K562 (cell line): ENCODE measurements around the gene PPEF2. TPM values are rescaled to one million over a fixed set of nuclear protein-coding genes. Genes with fewer than 3 reads are reported as not detected.
A peak's percentile ranks its signal among the peaks of the same experiment; 100 is the strongest.

Experiments used
- CGGBP1 ChIP-seq: fragments of 250-450 bp; sonication (Bioruptor Pico); IDR thresholded peaks from 2 replicates; pipeline ENCODE4 v1.9.0; 2021; ENCODE audit warnings: mild to moderate bottlenecking
- ETV5 ChIP-seq: sonication (generic); formaldehyde crosslinking; IDR thresholded peaks from 2 replicates; pipeline ENCODE4 v1.4.0; 2020; ENCODE audit warnings: low read depth, mild to moderate bottlenecking, missing genetic modification reagents
- FOXK1 ChIP-seq: sonication (generic); formaldehyde crosslinking; IDR thresholded peaks from 2 replicates; pipeline ENCODE4 v1.8.0; 2022; ENCODE audit warnings: missing genetic modification reagents, mild to moderate bottlenecking, borderline replicate concordance
- HES1 ChIP-seq: fragments of 450-650 bp; IDR thresholded peaks from 2 replicates; pipeline ENCODE4 v1.6.1; 2016; ENCODE audit warnings: low read depth, mild to moderate bottlenecking, moderate library complexity
- KDM2B ChIP-seq: fragments of 250-450 bp; sonication (Bioruptor Pico); IDR thresholded peaks from 2 replicates; pipeline ENCODE4 v1.8.0; 2021; ENCODE audit warnings: mild to moderate bottlenecking, moderate library complexity
- PTRF ChIP-seq: fragments of 450-650 bp; IDR thresholded peaks from 2 replicates; pipeline ENCODE4 v1.6.1; 2016; ENCODE audit warnings: mild to moderate bottlenecking, missing genetic modification characterization, missing compliant biosample characterization
- RNF2 ChIP-seq: sonication (generic); IDR thresholded peaks from 2 replicates; pipeline ENCODE4 v1.6.1; 2016
- TFE3 ChIP-seq: fragments of 450-650 bp; formaldehyde crosslinking; IDR thresholded peaks from 2 replicates; pipeline ENCODE4 v1.4.0; 2020; ENCODE audit warnings: mild to moderate bottlenecking, mixed read lengths
- TGIF2 ChIP-seq: sonication (generic); formaldehyde crosslinking; IDR thresholded peaks from 2 replicates; pipeline ENCODE4 v1.8.1; 2022; ENCODE audit warnings: mild to moderate bottlenecking, missing genetic modification reagents, moderate library complexity
- U2AF1 ChIP-seq: fragments of 200-400 bp; formaldehyde crosslinking; optimal IDR thresholded peaks from 2 replicates; pipeline ENCODE3; 2017; ENCODE audit warnings: mild to moderate bottlenecking, low read depth, low read length, moderate library complexity
- ZNF121 ChIP-seq: sonication (generic); formaldehyde crosslinking; conservative IDR thresholded peaks from 2 replicates; pipeline ENCODE4 v1.8.0; 2022; ENCODE audit warnings: missing genetic modification reagents
- ZNF398 ChIP-seq: fragments of 250-450 bp; sonication (Bioruptor Pico); IDR thresholded peaks from 2 replicates; pipeline ENCODE4 v1.8.0; 2021; ENCODE audit warnings: moderate library complexity, mild to moderate bottlenecking, inconsistent platforms
- ZNF449 ChIP-seq: fragments of 250-450 bp; sonication (Bioruptor Pico); IDR thresholded peaks from 2 replicates; pipeline ENCODE4 v1.8.0; 2022; ENCODE audit warnings: moderate library complexity, mild to moderate bottlenecking, inconsistent platforms
- ZNF561 ChIP-seq: fragments of 450-650 bp; formaldehyde crosslinking; conservative IDR thresholded peaks from 2 replicates; pipeline ENCODE4 v1.4.0; 2020; ENCODE audit warnings: mild to moderate bottlenecking, moderate library complexity
- ZNF609 ChIP-seq: sonication (generic); formaldehyde crosslinking; IDR thresholded peaks from 2 replicates; pipeline ENCODE4 v1.8.1; 2023; ENCODE audit warnings: missing genetic modification reagents, mild to moderate bottlenecking, borderline replicate concordance
- ZNF668 ChIP-seq: fragments of 250-450 bp; sonication (Bioruptor Pico); IDR thresholded peaks from 2 replicates; pipeline ENCODE4 v1.8.0; 2022; ENCODE audit warnings: mild to moderate bottlenecking, inconsistent platforms
- ZNF699 ChIP-seq: fragments of 250-450 bp; sonication (Bioruptor Pico); IDR thresholded peaks from 2 replicates; pipeline ENCODE4 v1.8.0; 2021; ENCODE audit warnings: mild to moderate bottlenecking, moderate library complexity; ENCODE audit not compliant: insufficient replicate concordance
- polyA plus RNA-seq, 8 experiments: library from polyadenylated mRNA; depleted of rRNA in 4 of 8; stranded (reverse) in 5 of 8; unstranded in 3 of 8; fragments of >200 nt; fragmentation: Nextera tagmentation in 2 of 8; fragmentation: Illumina TruSeq in 1 of 8; extraction: Ambion mirVana in 2 of 8; extraction: Trizol in 1 of 8; gene quantifications; 2 replicates each; pipeline versions ENCODE4 v1.2.1 to v1.2.3, GENCODE V29; 2011 to 2014; ENCODE audit warnings: inconsistent platforms in 1 of 8, missing spikeins in 1 of 8
- total RNA-seq, 7 experiments: library from RNA; depleted of rRNA in 6 of 7; stranded (reverse); fragments of >200 nt in 6 of 7; fragmentation: Illumina TruSeq in 2 of 7; extraction: Trizol in 2 of 7; gene quantifications; 2 replicates each; pipeline versions ENCODE4 v1.2.1 to v1.2.3, GENCODE V29; 2011 to 2021; ENCODE audit warnings: low replicate concordance in 1 of 7

The PPEF2 gene
- total and polyA plus RNA-seq, 9 of the 15 experiments (the other 6 are each of a cell fraction or from before 2014, with no cell fraction given): not detected

- TF ChIP-seq ETV5 (CRISPR knock-in tag) (no peak), U2AF1 (no peak), TGIF2 (CRISPR knock-in tag) (no peak), ZNF609 (CRISPR knock-in tag) (no peak), ZNF121 (CRISPR knock-in tag) (no peak), PTRF (no peak), FOXK1 (no peak), CGGBP1 (CRISPR knock-in tag) (no peak), ZNF668 (CRISPR knock-in tag) (no peak), KDM2B (CRISPR knock-in tag) (peak; percentile 39; the same call in 1 of the 2 replicates), ZNF398 (CRISPR knock-in tag) (no peak), ZNF699 (no peak), RNF2 (no peak), TFE3 (CRISPR knock-in tag) (no peak), ZNF561 (CRISPR knock-in tag) (no peak), ZNF449 (no peak), HES1 (no peak)
These were observed 38.5 kb upstream of the PPEF2 start, which contains the start of gene NAAA (continued) for GRCh38 chr4:75940692-75941253.
